UCSD-AML1 (cell line): ENCODE results near the gene LARP1.
"Not testable (repeated sequence)": the region's sequence is repeated elsewhere in the genome, so short reads cannot be mapped to it uniquely, and the experiment has no call there.

ENCODE experiments used
- DNase-seq: peaks from one replicate; lab custom pipeline; 2025; ENCODE audit not compliant: unreplicated experiment; lab: John Stamatoyannopoulos, UW

LARP1 gene

GRCh38 chr5:154759868-154760267, 4.7 kb downstream of the LARP1 start:
- DNase-seq, result not testable (repeated sequence)

GRCh38 chr5:154761046-154761736, 6.0 kb downstream of the LARP1 start:
- DNase-seq, result no peak

GRCh38 chr5:154762261-154762660, 7.1 kb downstream of the LARP1 start:
- DNase-seq, result no peak

GRCh38 chr5:154762700-154763099, 7.5 kb downstream of the LARP1 start:
- DNase-seq, result no peak

- DNase-seq, result no peak
These were observed 9.8 kb downstream of the LARP1 start for GRCh38 chr5:154764967-154765366.

GRCh38 chr5:154765396-154765925, 10.3 kb downstream of the LARP1 start:
- DNase-seq, result no peak

- no peak for DNase-seq
These were observed 11.5 kb downstream of the LARP1 start for GRCh38 chr5:154766558-154767281.

GRCh38 chr5:154767576-154767975, 12.4 kb downstream of the LARP1 start:
- no peak for DNase-seq

- DNase-seq, result no peak
These were observed 13.0 kb downstream of the LARP1 start for GRCh38 chr5:154768207-154768606.

- no peak for DNase-seq
These were observed 14.9 kb downstream of the LARP1 start for GRCh38 chr5:154770111-154770510.

GRCh38 chr5:154771383-154771901, 16.3 kb downstream of the LARP1 start:
- peak; percentile 35 for DNase-seq

GRCh38 chr5:154773326-154773725, 18.1 kb downstream of the LARP1 start:
- no peak for DNase-seq

GRCh38 chr5:154776167-154776566, 21.0 kb downstream of the LARP1 start:
- DNase-seq, result no peak

- no peak for DNase-seq
These were observed 23.4 kb downstream of the LARP1 start for GRCh38 chr5:154778534-154778933.

- DNase-seq, result no peak
These were observed 23.9 kb downstream of the LARP1 start for GRCh38 chr5:154779105-154779504.

- DNase-seq, result no peak
These were observed 25.0 kb downstream of the LARP1 start for GRCh38 chr5:154780128-154780527.

- no peak for DNase-seq
These were observed 27.1 kb downstream of the LARP1 start for GRCh38 chr5:154782326-154782725.

- DNase-seq, result no peak
These were observed 27.8 kb downstream of the LARP1 start for GRCh38 chr5:154782812-154783592.

GRCh38 chr5:154783774-154784460, 28.7 kb downstream of the LARP1 start:
- no peak for DNase-seq

- no peak for DNase-seq
These were observed 29.7 kb downstream of the LARP1 start for GRCh38 chr5:154784856-154785255.

- DNase-seq, result no peak
These were observed 31.2 kb downstream of the LARP1 start for GRCh38 chr5:154786414-154786813.
